DMS114 treated with DMSO at 0.1 percent for 48 hours (cell line): ENCODE measurements around the gene AP4E1.
"Not testable (repeated sequence)": the region's sequence is repeated elsewhere in the genome, so short reads cannot be mapped to it uniquely, and the experiment has no call there.

Experiments
- DNase-seq: peaks from one replicate; lab custom pipeline; 2025; ENCODE audit not compliant: unreplicated experiment; lab: John Stamatoyannopoulos, UW

AP4E1 gene

GRCh38 chr15:50908209-50909009 lies at the start of gene AP4E1:
Gene AP4E1, plus strand, starts transcription at chr15:50908683. Its CDS starts 96 bp downstream, at chr15:50908779.
- peak; percentile 90 for DNase-seq

GRCh38 chr15:50860824-50861223 lies 47.7 kb upstream of the AP4E1 start:
- DNase-seq = no peak

GRCh38 chr15:50862553-50862952 lies 45.9 kb upstream of the AP4E1 start:
- DNase-seq = no peak

DNA sequence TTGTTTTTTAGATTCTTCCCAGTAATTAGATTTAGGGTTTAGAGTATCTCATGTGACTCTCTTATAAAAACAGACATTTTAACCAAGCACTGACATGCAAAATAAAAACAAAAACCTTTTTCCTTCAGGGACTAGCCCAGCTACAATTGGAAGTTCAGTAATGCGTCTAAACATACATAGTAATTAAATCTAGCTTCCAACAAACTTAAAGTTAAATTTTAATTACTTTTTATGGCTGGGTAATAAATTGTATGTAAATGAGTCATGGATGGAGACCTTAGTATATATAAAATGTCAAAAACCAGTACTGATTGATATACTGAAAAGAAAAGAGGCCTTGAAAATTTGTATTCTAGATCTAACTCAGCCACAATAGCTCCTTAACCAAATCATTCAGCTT lies 43.6 kb upstream of the AP4E1 start:
- DNase-seq = no peak

- DNase-seq = no peak
Measured at GRCh38 chr15:50865515-50866353, 42.7 kb upstream of the AP4E1 start.

DNA sequence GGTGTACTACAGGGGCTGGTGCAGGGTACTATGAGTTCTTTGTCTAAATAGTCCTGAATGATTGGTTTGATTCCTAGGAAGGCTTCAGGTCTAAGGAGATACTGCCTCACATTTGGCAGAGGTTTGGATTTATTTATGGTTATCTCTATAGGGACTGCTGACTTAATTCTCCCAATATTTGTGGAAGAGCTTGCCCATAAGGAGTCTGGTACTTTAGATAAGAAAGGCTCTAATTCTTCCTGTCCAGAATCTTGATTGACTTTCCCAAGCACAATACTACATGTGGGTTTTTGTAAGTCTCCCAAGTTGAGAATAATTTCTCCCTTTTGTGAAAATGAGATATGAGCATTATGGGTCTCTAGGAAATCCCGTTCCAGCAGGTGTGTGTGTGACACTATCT lies 36.7 kb upstream of the AP4E1 start:
- DNase-seq = no peak

DNA sequence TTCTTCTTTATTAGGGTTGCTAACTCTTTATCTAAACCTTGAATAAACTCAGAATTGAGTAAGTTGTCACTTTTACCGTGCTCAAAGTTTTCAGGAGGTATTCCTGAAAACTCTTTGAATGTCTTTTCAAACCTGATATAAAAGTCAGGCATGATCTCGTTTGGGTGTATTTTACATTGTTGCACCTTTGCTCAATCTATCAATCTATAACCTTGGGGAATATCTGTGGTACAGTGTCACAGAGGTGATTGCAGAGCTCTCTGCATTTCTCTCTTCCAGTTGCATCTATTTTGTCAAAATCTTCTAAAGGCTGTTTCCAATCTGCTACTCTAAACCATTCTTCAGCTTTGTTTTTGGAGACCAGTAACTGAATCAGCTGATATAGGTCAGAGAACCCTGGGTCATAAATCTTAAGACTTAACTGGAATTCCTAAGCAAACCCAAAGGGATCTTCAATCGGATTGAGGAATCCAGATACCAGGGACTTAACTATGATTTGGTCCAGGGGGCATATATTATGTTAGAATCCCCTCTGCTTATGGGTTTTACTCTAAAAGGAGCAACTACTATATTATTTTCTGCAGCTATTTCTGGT lies 35.6 kb upstream of the AP4E1 start:
- DNase-seq = no peak

DNA sequence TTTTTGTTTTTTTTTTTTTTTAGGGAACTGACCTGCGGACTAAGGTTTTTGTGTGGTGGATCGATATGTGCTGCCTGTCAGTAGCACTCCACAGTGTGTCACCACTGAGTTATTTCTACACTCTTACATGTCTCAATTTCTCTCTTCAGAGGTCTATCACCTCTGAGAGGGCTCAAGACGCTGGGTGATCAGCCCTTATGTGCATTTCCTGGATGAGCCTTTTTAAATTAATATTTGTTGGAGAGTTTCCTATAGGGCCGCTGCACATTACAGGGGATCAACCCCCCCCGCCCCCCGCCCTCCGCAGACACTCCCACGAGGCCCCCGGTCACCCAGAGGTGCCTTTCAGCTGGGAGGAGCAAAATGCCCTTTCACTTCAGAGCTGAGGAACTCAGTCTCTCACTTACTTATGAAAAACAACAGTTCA lies 34.5 kb upstream of the AP4E1 start:
- DNase-seq = no peak

DNA sequence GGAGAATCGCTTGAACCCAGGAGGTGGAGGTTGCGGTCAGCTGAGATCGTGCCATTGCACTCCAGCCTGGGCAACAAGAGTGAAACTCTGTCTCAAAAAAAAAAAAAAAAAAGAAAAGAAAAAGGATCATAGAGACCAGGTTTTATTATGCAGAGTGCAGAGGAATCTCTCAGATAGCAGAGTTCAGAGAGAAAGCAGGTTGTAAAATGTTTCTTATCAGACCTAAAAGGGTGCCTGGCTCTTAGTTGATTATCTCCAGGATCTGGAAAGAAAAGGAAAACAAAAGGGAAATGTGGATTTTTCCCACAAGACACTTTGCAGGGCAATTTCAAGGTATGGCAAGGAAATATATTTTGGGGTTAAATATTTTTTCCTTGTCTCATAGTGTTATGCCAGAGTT lies 33.2 kb upstream of the AP4E1 start:
- DNase-seq = not testable (repeated sequence)

- DNase-seq = no peak
Measured at GRCh38 chr15:50876260-50876988, 32.1 kb upstream of the AP4E1 start.

DNA sequence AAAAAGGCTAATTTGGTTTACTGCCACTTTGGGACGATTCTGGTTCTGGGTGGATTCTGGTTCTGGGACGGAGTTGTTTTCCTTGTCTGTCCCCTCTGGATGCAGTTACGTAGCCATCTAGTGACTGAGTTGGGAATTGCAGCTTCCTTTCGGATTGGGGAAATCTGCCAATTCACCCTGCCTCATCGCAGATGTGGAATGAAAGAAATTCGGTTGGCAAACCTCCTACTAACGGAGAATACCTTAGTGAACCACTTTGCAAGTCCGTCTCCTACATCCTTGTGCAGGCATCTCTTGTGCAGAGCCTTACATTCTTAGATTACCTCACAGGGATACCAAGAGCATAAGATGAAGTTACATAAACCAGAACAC lies 31.5 kb upstream of the AP4E1 start:
- peak; percentile 85 for DNase-seq

DNA sequence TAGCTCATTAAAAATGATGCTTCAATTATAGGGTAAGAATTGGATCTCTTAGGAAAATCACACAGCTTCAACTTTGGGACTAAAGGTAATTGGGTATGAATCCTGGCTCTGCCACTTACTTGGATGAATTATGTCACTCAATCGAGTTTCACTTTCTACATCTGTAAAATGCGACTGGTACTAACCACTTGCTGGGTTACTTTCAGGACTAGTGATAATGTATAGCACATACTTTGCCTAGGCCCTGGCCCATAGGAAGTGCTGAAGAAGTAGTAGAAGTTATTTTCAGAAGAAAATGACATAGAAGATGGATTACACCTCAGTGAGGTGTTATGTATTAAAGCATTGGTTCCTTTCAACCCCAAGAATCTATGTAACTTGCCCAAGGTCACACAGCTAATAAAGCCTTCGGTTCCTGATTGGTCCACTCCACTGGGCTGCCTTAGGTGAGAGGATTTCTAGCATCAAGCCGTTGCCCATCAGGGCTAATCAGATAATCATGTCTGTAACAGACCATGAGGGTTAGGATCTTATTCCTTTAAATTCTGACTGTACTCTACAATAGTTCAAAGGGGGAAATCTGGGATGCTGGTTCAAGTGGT lies 29.4 kb upstream of the AP4E1 start:
- no peak for DNase-seq

GRCh38 chr15:50880206-50880605 lies 28.3 kb upstream of the AP4E1 start:
- no peak for DNase-seq

DNA sequence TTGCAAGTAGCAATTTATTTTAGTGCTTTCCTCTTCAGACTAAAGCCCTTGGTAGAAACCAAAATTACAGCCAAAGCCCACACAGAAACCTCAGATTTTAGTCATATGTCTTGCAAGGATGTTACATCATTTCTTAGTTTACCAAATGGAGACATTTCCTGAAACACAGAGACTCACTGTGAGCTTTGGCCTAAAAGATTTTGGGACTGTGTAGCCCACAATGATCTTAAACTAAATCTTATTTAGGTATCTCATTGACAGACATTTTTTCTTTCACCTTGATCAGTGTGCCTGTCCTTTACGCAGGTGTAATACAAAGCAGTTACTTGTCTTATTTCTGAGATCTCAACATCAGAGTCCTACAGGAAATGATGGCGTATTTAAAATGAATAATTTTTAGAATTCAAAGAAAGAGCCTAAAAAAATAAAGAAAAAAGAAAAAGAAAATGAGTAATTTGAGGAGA lies 27.8 kb upstream of the AP4E1 start:
- no peak for DNase-seq

- DNase-seq = no peak
Measured at GRCh38 chr15:50881121-50882048, 27.1 kb upstream of the AP4E1 start.

GRCh38 chr15:50883903-50884302 lies 24.6 kb upstream of the AP4E1 start:
- no peak for DNase-seq

DNA sequence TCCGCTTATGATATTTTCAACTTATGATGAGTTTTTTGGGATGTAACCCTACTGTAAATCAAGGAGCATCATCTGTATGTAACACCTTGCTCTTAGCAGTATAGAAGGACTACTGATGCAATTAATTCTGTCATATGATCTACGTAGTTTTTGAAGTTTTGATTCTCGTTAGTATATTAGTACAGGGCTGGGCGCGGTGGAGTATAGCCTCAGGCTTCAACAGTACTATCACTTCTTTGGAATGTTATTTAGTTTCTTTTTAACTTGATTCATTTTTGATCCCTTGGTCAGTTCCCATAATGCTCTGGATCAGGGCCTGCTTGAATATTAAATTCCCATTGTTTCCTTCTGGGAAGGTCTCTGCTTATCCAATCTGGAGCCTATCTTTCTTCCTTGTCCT lies 23.9 kb upstream of the AP4E1 start:
- DNase-seq = no peak

DNA sequence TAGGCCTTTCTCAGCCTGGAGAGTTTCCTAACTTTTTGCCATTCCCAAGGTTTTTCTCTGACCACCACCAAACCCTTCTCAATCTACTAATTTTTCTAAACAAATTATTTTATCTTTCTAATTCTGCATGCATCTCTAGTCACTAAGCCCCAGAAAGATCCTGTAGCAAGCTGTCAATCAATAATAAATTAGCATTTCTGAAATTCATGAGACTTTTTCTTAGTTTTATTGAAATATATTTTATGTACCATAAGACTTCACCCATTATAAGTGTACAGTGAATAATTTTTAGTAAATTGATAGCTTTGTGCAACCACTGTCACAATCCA lies 22.4 kb upstream of the AP4E1 start:
- DNase-seq = no peak

GRCh38 chr15:50886611-50887345 lies 21.7 kb upstream of the AP4E1 start:
- DNase-seq = no peak
